Measurements from ENCODE around the gene TANC1. TPM values are rescaled to one million over a fixed set of nuclear protein-coding genes. Genes with fewer than 3 reads are reported as not detected.

The TANC1 gene
- total RNA-seq, 1 experiment from 2014 or later = 12.6 TPM

- DNase-seq (ENCODE audit: low spot score) = no peak
Observed at GRCh38 chr2:159267921-159268320, 299.5 kb downstream of the TANC1 start.

GRCh38 chr2:159270744-159271379, 302.4 kb downstream of the TANC1 start:
- DNase-seq (ENCODE audit: low spot score) = no peak

- no peak for DNase-seq (ENCODE audit: low spot score)
Observed at GRCh38 chr2:159272156-159272555, 303.7 kb downstream of the TANC1 start.

DNA sequence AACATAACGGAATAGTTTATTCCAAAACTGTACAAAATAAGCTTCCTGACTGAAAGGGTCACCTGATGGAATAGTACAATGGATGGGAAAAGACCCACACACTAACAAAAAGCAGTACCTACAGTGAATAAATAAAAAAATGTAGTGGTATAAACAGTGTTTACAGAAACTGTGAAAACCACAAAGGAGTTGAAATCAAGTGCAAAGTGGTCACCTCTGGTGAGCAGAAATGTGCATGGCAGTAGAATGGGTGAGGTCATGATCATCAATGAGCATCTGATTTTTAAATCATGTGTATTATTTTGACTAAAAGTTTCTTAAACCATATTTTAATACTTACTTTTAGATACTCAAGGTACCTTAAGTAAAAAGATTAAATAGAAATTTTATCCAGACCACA, 306.7 kb downstream of the TANC1 start:
- DNase-seq (ENCODE audit: low spot score) = no peak

DNA sequence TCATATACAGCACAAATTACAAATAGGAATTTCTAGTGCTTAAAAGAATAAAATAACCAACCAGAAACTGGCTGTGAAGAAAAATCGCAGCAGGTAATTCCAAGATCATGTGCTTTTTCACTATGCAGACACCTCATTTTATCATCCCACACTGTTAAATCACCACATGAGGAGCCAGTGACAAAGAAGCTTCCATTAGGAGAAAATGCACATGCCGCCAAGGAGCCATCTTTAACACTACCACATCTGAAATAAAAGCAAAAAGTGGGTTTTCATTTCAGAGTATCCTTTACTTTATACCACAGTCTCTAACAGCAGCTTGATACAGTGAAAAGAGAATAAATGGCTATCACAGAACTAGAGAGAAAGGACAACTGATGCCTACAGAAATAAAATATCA, 311.3 kb downstream of the TANC1 start:
- no peak for DNase-seq (ENCODE audit: low spot score)

GRCh38 chr2:159281002-159281401, 312.6 kb downstream of the TANC1 start:
- DNase-seq (ENCODE audit: low spot score) = no peak

Other genes with a start within 250 kb of the TANC1 start
- gene DAPL1, start 173.3 kb upstream of the TANC1 start, total RNA-seq (2014; rRNA removed; shearing (Covaris generic)) = not detected in 2 replicates

All from A172 (cell line).